Measurements from ENCODE around the gene PPAN.

PPAN gene

GRCh38 chr19:10115392-10116084 lies 9.4 kb downstream of the PPAN start:
- TF ChIP-seq EZH2phosphoT487 (IDR thresholded peaks at IDR 0.05; ENCODE audit: low read depth) (no peak), CTCF (IDR thresholded peaks at IDR 0.05; ENCODE audit: low read depth, low read length) (no peak)
- H3K9ac ChIP-seq (ENCODE audit: low read length), result no peak overlapping the region
- no peak overlapping the region for H3K4me3 ChIP-seq (ENCODE audit: low read length)
- peaks cover 23% of the 10 kb centered on the region for H3K79me2 ChIP-seq (ENCODE audit: low read length)
- H3K9me3 ChIP-seq (ENCODE audit: insufficient read depth, low read length), result no peaks in the 10 kb centered on the region
- no peak overlapping the region for H3K4me2 ChIP-seq (ENCODE audit: low read length)
- H3K4me1 ChIP-seq (ENCODE audit: low read length), result peaks cover 29% of the 10 kb centered on the region
- no peaks in the 10 kb centered on the region for H3K27me3 ChIP-seq (ENCODE audit: low read depth, low read length)
- peaks cover 44% of the 10 kb centered on the region for H3K36me3 ChIP-seq (replicated peaks; ENCODE audit: low read depth, low read length)
- no peak overlapping the region for H2AFZ ChIP-seq (ENCODE audit: low read depth, low read length)
- no peaks in the 10 kb centered on the region; the same call in 1 of the 2 replicates for H4K20me1 ChIP-seq (ENCODE audit: insufficient read depth, low read length)
- H3K27ac ChIP-seq (ENCODE audit: low read length), result no peak overlapping the region

- no peaks in the 10 kb centered on the region for H3K27me3 ChIP-seq (ENCODE audit: low read depth, low read length)
- no peak for TF ChIP-seq EZH2phosphoT487 (IDR thresholded peaks at IDR 0.05; ENCODE audit: low read depth)
- no peak for TF ChIP-seq CTCF (IDR thresholded peaks at IDR 0.05; ENCODE audit: low read depth, low read length)
- H3K79me2 ChIP-seq (ENCODE audit: low read length), result peaks cover 23% of the 10 kb centered on the region
- H3K36me3 ChIP-seq (replicated peaks; ENCODE audit: low read depth, low read length), result peaks cover 37% of the 10 kb centered on the region
- no peak overlapping the region for H3K4me3 ChIP-seq (ENCODE audit: low read length)
- no peak overlapping the region for H2AFZ ChIP-seq (ENCODE audit: low read depth, low read length)
- no peaks in the 10 kb centered on the region for H3K9me3 ChIP-seq (ENCODE audit: insufficient read depth, low read length)
- H4K20me1 ChIP-seq (ENCODE audit: insufficient read depth, low read length), result no peaks in the 10 kb centered on the region; the same call in 1 of the 2 replicates
- H3K4me2 ChIP-seq (ENCODE audit: low read length), result no peak overlapping the region
- H3K27ac ChIP-seq (ENCODE audit: low read length), result no peak overlapping the region
- peaks cover 26% of the 10 kb centered on the region for H3K4me1 ChIP-seq (ENCODE audit: low read length)
- no peak overlapping the region for H3K9ac ChIP-seq (ENCODE audit: low read length)
These were observed 10.1 kb downstream of the PPAN start for GRCh38 chr19:10116085-10116865.

- Histone ChIP-seq H3K4me2 (ENCODE audit: low read length) (no peak overlapping the region), H4K20me1 (ENCODE audit: insufficient read depth, low read length) (no peaks in the 10 kb centered on the region), H3K9me3 (ENCODE audit: insufficient read depth, low read length) (no peaks in the 10 kb centered on the region), H3K9ac (ENCODE audit: low read length) (no peak overlapping the region), H3K4me3 (ENCODE audit: low read length) (no peak overlapping the region), H3K27ac (ENCODE audit: low read length) (no peak overlapping the region), H3K79me2 (ENCODE audit: low read length) (peaks cover 23% of the 10 kb centered on the region), H3K36me3 (replicated peaks; ENCODE audit: low read depth, low read length) (peaks cover 33% of the 10 kb centered on the region), H3K4me1 (ENCODE audit: low read length) (peaks cover 20% of the 10 kb centered on the region), H2AFZ (ENCODE audit: low read depth, low read length) (no peak overlapping the region), H3K27me3 (ENCODE audit: low read depth, low read length) (no peaks in the 10 kb centered on the region)
- TF ChIP-seq CTCF (IDR thresholded peaks at IDR 0.05; ENCODE audit: low read depth, low read length) (no peak), EZH2phosphoT487 (IDR thresholded peaks at IDR 0.05; ENCODE audit: low read depth) (no peak)
These were observed 10.9 kb downstream of the PPAN start for GRCh38 chr19:10116866-10117616.

GRCh38 chr19:10118960-10119359 lies 12.8 kb downstream of the PPAN start:
- Histone ChIP-seq H3K4me3 (ENCODE audit: low read length) (peak overlapping the region; percentile 83), H3K36me3 (replicated peaks; ENCODE audit: low read depth, low read length) (peaks cover 28% of the 10 kb centered on the region), H3K4me1 (ENCODE audit: low read length) (peaks cover 13% of the 10 kb centered on the region), H3K27ac (ENCODE audit: low read length) (peak overlapping the region; percentile 40; the same call in 1 of the 2 replicates), H4K20me1 (ENCODE audit: insufficient read depth, low read length) (no peaks in the 10 kb centered on the region), H3K27me3 (ENCODE audit: low read depth, low read length) (no peaks in the 10 kb centered on the region), H3K79me2 (ENCODE audit: low read length) (peaks cover 23% of the 10 kb centered on the region), H3K4me2 (ENCODE audit: low read length) (peak overlapping the region; percentile 92), H3K9me3 (ENCODE audit: insufficient read depth, low read length) (no peaks in the 10 kb centered on the region), H3K9ac (ENCODE audit: low read length) (peak overlapping the region; percentile 77), H2AFZ (ENCODE audit: low read depth, low read length) (no peak overlapping the region)
- TF ChIP-seq EZH2phosphoT487 (IDR thresholded peaks at IDR 0.05; ENCODE audit: low read depth) (no peak), CTCF (IDR thresholded peaks at IDR 0.05; ENCODE audit: low read depth, low read length) (no peak)

Data from OCI-LY3 (cell line).